ENCODE data around the gene CNGA1. TPM values are rescaled to one million over a fixed set of nuclear protein-coding genes. Genes with fewer than 3 reads are reported as not detected.

CNGA1 gene
- total and polyA plus RNA-seq, 7 donors = 0.16 to 3.0 (median 1.7) TPM; not detected in 3

GRCh38 chr4:47914926-47915237, 101.6 kb downstream of the CNGA1 start:
- Histone ChIP-seq H3K4me1 (peaks cover 0 to 28% (median 13%) of the 10 kb centered on the region in 4 donors), H3K4me3 (peak overlapping the region; percentile 75 to 87 (median 82)), H3K9me3 (no peaks in the 10 kb centered on the region), H3K27ac (peak overlapping the region in 3 of 4 donors; percentile 78 to 83 (median 81)), H3K27me3 (no peaks in the 10 kb centered on the region), H3K36me3 (peaks cover 0 to 11% (median 2%) of the 10 kb centered on the region in 4 donors)
- no peak for DNase-seq
- 1% methylated on average over 6 of the region's 6 CpGs for WGBS, 2 donors
- TF ChIP-seq EP300 (IDR thresholded peaks at IDR 0.05) (no peak), POLR2AphosphoS5 (IDR thresholded peaks at IDR 0.05) (no peak), CTCF (IDR thresholded peaks at IDR 0.05) (no peak), POLR2A (IDR thresholded peaks at IDR 0.05) (no peak)
- intact Hi-C loops (cut with DNase I) = loop anchor here (2.0 to 10.0 kb wide), 4 partner anchors 360 to 917 kb away; partner anchors contain the start of genes ATP10D, OCIAD1 and SLAIN2

- 0 to 1% methylated on average over 54 to 55 of the region's 55 CpGs for WGBS, 2 donors
Observed at GRCh38 chr4:47914220-47914925, 102.1 kb downstream of the CNGA1 start, which contains the start of gene NFXL1. Gene NFXL1, minus strand, starts transcription at chr4:47914583. Its CDS starts 380 bp downstream, at chr4:47914203.

GRCh38 chr4:47913861-47914219, 102.6 kb downstream of the CNGA1 start:
- Histone ChIP-seq H3K4me1 (peaks cover 0 to 28% (median 13%) of the 10 kb centered on the region in 4 donors), H3K27me3 (no peaks in the 10 kb centered on the region), H3K36me3 (peaks cover 0 to 20% (median 2%) of the 10 kb centered on the region in 4 donors), H3K9me3 (no peaks in the 10 kb centered on the region), H3K27ac (peak overlapping the region; percentile 75 to 83 (median 80)), H3K4me3 (peak overlapping the region; percentile 75 to 87 (median 82))
- WGBS, 2 donors = 0% methylated on average over 29 of the region's 29 CpGs
- TF ChIP-seq POLR2A (IDR thresholded peaks at IDR 0.05) = no peak
- TF ChIP-seq EP300 (IDR thresholded peaks at IDR 0.05) = no peak
- no peak for TF ChIP-seq CTCF (IDR thresholded peaks at IDR 0.05)
- no peak for TF ChIP-seq POLR2AphosphoS5 (IDR thresholded peaks at IDR 0.05)
- DNase-seq = peak; percentile 69
- intact Hi-C loops (cut with DNase I) = loop anchor here (2.0 to 10.0 kb wide), 4 partner anchors 361 to 918 kb away; partner anchors contain the start of genes ATP10D, OCIAD1 and SLAIN2

More at GRCh38 chr4:47914220-47914925, 102.1 kb downstream of the CNGA1 start, which contains the start of gene NFXL1:
- H3K36me3 ChIP-seq = peaks cover 0 to 15% (median 2%) of the 10 kb centered on the region in 4 donors
- no peaks in the 10 kb centered on the region for H3K27me3 ChIP-seq
- peak within 1 kb of the TSS; percentile 75 to 83 (median 80) for H3K27ac ChIP-seq
- peak; percentile 99 for DNase-seq
- TF ChIP-seq POLR2AphosphoS5 (IDR thresholded peaks at IDR 0.05) = peak; percentile 83 to 96 (median 93)
- peak; percentile 56 to 74 for TF ChIP-seq POLR2A (IDR thresholded peaks at IDR 0.05)
- no peak for TF ChIP-seq CTCF (IDR thresholded peaks at IDR 0.05)
- peak within 1 kb of the TSS; percentile 75 to 87 (median 82) for H3K4me3 ChIP-seq
- H3K9me3 ChIP-seq = no peaks in the 10 kb centered on the region
- intact Hi-C loops (cut with DNase I) = loop anchor here (2.0 to 10.0 kb wide), 4 partner anchors 360 to 918 kb away; partner anchors contain the start of genes ATP10D, OCIAD1 and SLAIN2
- H3K4me1 ChIP-seq = peaks cover 0 to 28% (median 13%) of the 10 kb centered on the region in 4 donors

- peaks cover 0 to 25% (median 2%) of the 10 kb centered on the region in 4 donors for H3K36me3 ChIP-seq
- peak overlapping the region; percentile 75 to 87 (median 82) for H3K4me3 ChIP-seq
- 3 to 29% methylated on average over 4 of the region's 4 CpGs for whole genome bisulfite sequencing, 2 donors
- peaks cover 0 to 28% (median 13%) of the 10 kb centered on the region in 4 donors for H3K4me1 ChIP-seq
- H3K27ac ChIP-seq = peak overlapping the region in 1 of 4 donors; percentile 81
- intact Hi-C loops (cut with DNase I) = loop anchor here (5.0 to 10.0 kb wide), 3 partner anchors 361 to 919 kb away; partner anchors contain the start of genes ATP10D and OCIAD1
- TF ChIP-seq POLR2AphosphoS5 (IDR thresholded peaks at IDR 0.05) (no peak), CTCF (IDR thresholded peaks at IDR 0.05) (no peak), EP300 (IDR thresholded peaks at IDR 0.05) (no peak), POLR2A (IDR thresholded peaks at IDR 0.05) (no peak)
- no peaks in the 10 kb centered on the region for H3K9me3 ChIP-seq
- no peaks in the 10 kb centered on the region for H3K27me3 ChIP-seq
- DNase-seq = no peak
Observed at GRCh38 chr4:47913330-47913729, 103.2 kb downstream of the CNGA1 start.

All from sigmoid colon (tissue), 7 donors.